Measurements from ENCODE around the gene APP.

DNA sequence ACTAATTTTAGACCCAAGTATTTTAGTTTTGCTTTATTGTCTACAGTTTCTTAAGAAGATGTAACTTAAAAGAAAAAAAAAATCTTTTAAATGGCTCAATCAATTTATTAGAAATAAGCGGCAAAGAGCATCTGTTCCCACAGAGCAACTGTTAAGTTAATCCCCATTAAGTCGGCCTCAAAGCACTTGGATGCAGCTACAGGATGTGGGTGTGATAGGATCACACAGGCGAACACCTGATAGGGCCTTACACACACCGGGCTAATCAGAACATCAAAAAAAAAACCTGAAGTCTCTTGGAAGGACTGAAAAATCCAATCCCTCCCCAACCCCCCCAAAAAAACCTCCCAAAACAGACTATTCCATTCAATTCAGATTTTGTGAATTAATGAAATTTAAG is 23.0 kb downstream of the APP start:
- TF ChIP-seq ZFP69B (tag by site-specific recombination; IDR thresholded peaks at IDR 0.05) (no peak), BCL11A (tag by site-specific recombination; IDR thresholded peaks at IDR 0.05; ENCODE audit: low read depth) (no peak)

All from HEK293 (cell line).